ENCODE measurements around the gene FAM83D. TPM values are rescaled to one million over a fixed set of nuclear protein-coding genes. Genes with fewer than 3 reads are reported as not detected.

Gene FAM83D
- total and polyA plus RNA-seq, 2 of the 8 experiments (the other 6 are each of a cell fraction or from before 2014, with no cell fraction given): 60.9 to 62.6 TPM

DNA sequence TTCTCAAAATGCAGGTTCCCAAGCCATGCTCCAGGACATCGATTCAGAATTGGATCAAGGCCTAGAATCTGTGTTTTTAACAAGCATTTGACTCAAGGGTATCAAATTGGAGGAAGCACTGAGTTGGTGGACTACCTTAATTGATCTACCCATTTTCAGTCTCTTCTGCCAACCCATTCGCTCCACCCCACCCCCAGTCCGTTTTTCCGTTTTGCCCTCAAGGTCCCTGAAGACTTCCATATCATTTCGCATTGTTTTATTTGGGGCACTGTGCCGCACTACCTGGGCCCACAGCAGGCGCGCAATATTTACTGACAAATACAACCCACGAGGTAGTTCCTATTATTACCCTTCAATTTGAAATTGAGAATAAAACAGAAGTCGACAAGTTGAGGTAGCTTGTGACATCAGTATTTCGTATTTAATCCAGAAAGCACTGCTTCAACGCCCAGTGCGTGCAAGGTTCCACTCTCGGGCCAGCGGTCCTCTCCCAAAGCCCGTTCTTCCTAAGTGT is 35.4 kb downstream of the FAM83D start:
- no peak overlapping the region for H3K23ac ChIP-seq (ENCODE audit: insufficient read length)
- H4K8ac ChIP-seq (ENCODE audit: extremely low read depth, insufficient read depth, low read length): peak overlapping the region; percentile 99; the same call in 1 of the 2 replicates
- peaks cover 4% of the 10 kb centered on the region for H3K23me2 ChIP-seq (ENCODE audit: low read depth, low read length)
- H2BK20ac ChIP-seq (ENCODE audit: low read length): no peak overlapping the region
- 8% methylated on average over 16 of the region's 16 CpGs; no CpG with 5 or more reads in 1 of the 2 experiments for WGBS, 2 experiments (ENCODE audit: extremely low coverage in 1 of 2, insufficient coverage in 1 of 2, insufficient read length in 1 of 2, insufficient replicate concordance in 2 of 2, low coverage in 1 of 2, low lambda C conversion rate in 2 of 2, missing lambda C conversion rate in 1 of 2)
- H2AFZ ChIP-seq (ENCODE audit: low read length): peak overlapping the region; percentile 74; the same call in 1 of the 2 replicates
- H4K91ac ChIP-seq (replicated peaks; ENCODE audit: insufficient read length, low read length): peak overlapping the region; percentile 97
- H3K79me2 ChIP-seq (ENCODE audit: control insufficient read depth in 1 of 2, insufficient read depth in 2 of 2, low read length in 2 of 2): peaks cover 4 to 47% of the 10 kb centered on the region in 2 experiments; a peak in 3 of 4 replicates
- H3K27ac ChIP-seq (ENCODE audit: low read depth, low read length): peak overlapping the region; percentile 92
- H2BK120ac ChIP-seq (replicated peaks; ENCODE audit: low read depth, low read length): no peak overlapping the region
- H3K4me1 ChIP-seq (replicated peaks in 1 of 4; ENCODE audit: control insufficient read depth in 3 of 4, insufficient read depth in 4 of 4, low read length in 3 of 4): peaks cover 0 to 6% (median 0%) of the 10 kb centered on the region in 4 experiments; a peak in 1 of 7 replicates
- H2BK15ac ChIP-seq (ENCODE audit: low read length): no peak overlapping the region
- H3K4ac ChIP-seq (replicated peaks; ENCODE audit: insufficient read length, low read depth, low read length): peak overlapping the region; percentile 99
- peak overlapping the region; percentile 11; the same call in 1 of the 2 replicates for H2AK5ac ChIP-seq (ENCODE audit: low read depth, low read length)
- H4K5ac ChIP-seq (ENCODE audit: insufficient read length, low read depth, low read length): peak overlapping the region; percentile 96
- H3K27me3 ChIP-seq (replicated peaks in 1 of 4; ENCODE audit: control insufficient read depth in 3 of 4, extremely low read depth in 1 of 4, insufficient read depth in 3 of 4, low read length in 3 of 4): no peaks in the 10 kb centered on the region
- peak overlapping the region; percentile 91 for H2BK5ac ChIP-seq (ENCODE audit: low read depth, low read length)
- H3K9ac ChIP-seq (replicated peaks in 1 of 4; ENCODE audit: extremely low read depth in 1 of 4, low read depth in 3 of 4, low read length in 3 of 4): peak overlapping the region; percentile 91 to 98 (median 98)
- H3K4me3 ChIP-seq (ENCODE audit: extremely low read depth in 1 of 4, insufficient read depth in 2 of 4, low read depth in 3 of 4, low read length in 4 of 4): peak overlapping the region; percentile 79 to 100 (median 96)
- H3K79me1 ChIP-seq (ENCODE audit: low read depth, low read length): no peaks in the 10 kb centered on the region
- H3K9me3 ChIP-seq (ENCODE audit: insufficient read depth in 2 of 2, low read depth in 1 of 2, low read length in 1 of 2): no peaks in the 10 kb centered on the region
- H3K56ac ChIP-seq (replicated peaks; ENCODE audit: insufficient read length, low read depth, low read length): peak overlapping the region; percentile 97
- H3K36me3 ChIP-seq (ENCODE audit: control insufficient read depth in 2 of 4, insufficient read depth in 4 of 4, low read length in 3 of 4): peaks cover 0 to 8% (median 0%) of the 10 kb centered on the region in 4 experiments; a peak in 1 of 8 replicates
- peak overlapping the region; percentile 80 for H3K18ac ChIP-seq (ENCODE audit: extremely low read depth, low read length)
- CTCF ChIA-PET (ENCODE audit: partially characterized antibody): interaction anchor here (1.1 to 1.6 kb wide), 6 partner anchors 10 to 236 kb away, joined by 3 to 5 read pairs (median 4); no protein-coding TSS in a partner anchor
- DNase-seq (ENCODE audit: low read depth in 1 of 2, low spot score in 2 of 2) (no peak), FAIRE-seq (no peak)
- peaks cover 0 to 2% of the 10 kb centered on the region in 2 experiments for H4K20me1 ChIP-seq (replicated peaks in 1 of 2; ENCODE audit: control insufficient read depth in 1 of 2, insufficient read depth in 2 of 2, low read length in 2 of 2)
- H2BK12ac ChIP-seq (ENCODE audit: low read depth, low read length): peak overlapping the region; percentile 65; the same call in 1 of the 2 replicates
- H3K14ac ChIP-seq (ENCODE audit: insufficient read length): no peak overlapping the region
- POLR2A ChIA-PET (ENCODE audit: partially characterized antibody): interaction anchor here (0.7 to 6.0 kb wide), 22 partner anchors 8 to 203 kb away, joined by 3 to 56 read pairs (median 6); partner anchors contain the start of genes FAM83D and PPP1R16B
- H3K4me2 ChIP-seq (ENCODE audit: insufficient read depth in 1 of 2, low read depth in 2 of 2, low read length in 2 of 2): peak overlapping the region; percentile 84 to 96
- TF ChIP-seq SIN3A (conservative IDR thresholded peaks at IDR 0.05 in 1 of 2, IDR thresholded peaks at IDR 0.05 in 1 of 2; ENCODE audit: low read depth in 1 of 2, low read length in 2 of 2) (no peak), JUND (IDR thresholded peaks at IDR 0.05; ENCODE audit: low read length) (no peak), BRCA1 (IDR thresholded peaks at IDR 0.05; ENCODE audit: low read depth, low read length) (no peak), TAF7 (optimal IDR thresholded peaks at IDR 0.05; ENCODE audit: borderline replicate concordance, low read depth, low read length) (no peak), PHF8 (conservative IDR thresholded peaks at IDR 0.05; ENCODE audit: low read depth, low read length) (peak; percentile 72; the same call in 1 of the 2 replicates), SP2 (IDR thresholded peaks at IDR 0.05; ENCODE audit: low read length) (no peak), RAD21 (IDR thresholded peaks at IDR 0.05 in 1 of 2, conservative IDR thresholded peaks at IDR 0.05 in 1 of 2; ENCODE audit: low read depth in 2 of 2, low read length in 2 of 2) (no peak), POU5F1 (IDR thresholded peaks at IDR 0.05; ENCODE audit: low read depth, low read length) (no peak), RNF2 (IDR thresholded peaks at IDR 0.05; ENCODE audit: borderline replicate concordance, low read depth, low read length, missing control alignments, poor library complexity, severe bottlenecking) (no peak), ATF3 (IDR thresholded peaks at IDR 0.05; ENCODE audit: insufficient read depth, low read depth, low read length) (no peak)
